ENCODE data around the gene LCN15.

GRCh38 chr9:136714096-136714892 is 50.0 kb downstream of the LCN15 start:
- TF ChIP-seq TRIM24 (CRISPR knock-in tag; IDR thresholded peaks at IDR 0.05) = no peak
- no peak for TF ChIP-seq CTCF (CRISPR knock-in tag; IDR thresholded peaks at IDR 0.05)
- TF ChIP-seq TBX2 (CRISPR knock-in tag; IDR thresholded peaks at IDR 0.05; ENCODE audit: borderline replicate concordance) = no peak
